ENCODE measurements around the gene RAB36.

Gene RAB36

GRCh38 chr22:23163665-23164064 lies 18.4 kb downstream of the RAB36 start:
- no peak for TF ChIP-seq HDGF (IDR thresholded peaks at IDR 0.05; ENCODE audit: borderline replicate concordance)
- no peak for TF ChIP-seq ELF4 (IDR thresholded peaks at IDR 0.05)
- TF ChIP-seq FOXK2 (IDR thresholded peaks at IDR 0.05), result no peak
- no peak for TF ChIP-seq CTBP1 (IDR thresholded peaks at IDR 0.05; ENCODE audit: borderline replicate concordance)
- TF ChIP-seq BHLHE40 (IDR thresholded peaks at IDR 0.05; ENCODE audit: borderline replicate concordance), result no peak
- TF ChIP-seq ARNT (IDR thresholded peaks at IDR 0.05), result no peak
- TF ChIP-seq SUZ12 (IDR thresholded peaks at IDR 0.05), result no peak
- no peak for TF ChIP-seq PKNOX1 (IDR thresholded peaks at IDR 0.05)
- TF ChIP-seq TARDBP (IDR thresholded peaks at IDR 0.05), result no peak
- TF ChIP-seq ZNF384 (IDR thresholded peaks at IDR 0.05), result no peak
- TF ChIP-seq SP1 (IDR thresholded peaks at IDR 0.05), result no peak
- no peak for DNase-seq (ENCODE audit: extremely low spot score)
- ChIA-PET POLR2A (no interaction called here), CTCF (interaction anchor here (0.9 to 1.5 kb wide), 2 partner anchors 15 to 206 kb away, joined by 3 to 4 read pairs; no protein-coding TSS in a partner anchor)

- POLR2A ChIA-PET, result no interaction called here
- no peak for TF ChIP-seq CTBP1 (IDR thresholded peaks at IDR 0.05; ENCODE audit: borderline replicate concordance)
- TF ChIP-seq ELF4 (IDR thresholded peaks at IDR 0.05), result no peak
- no peak for TF ChIP-seq PKNOX1 (IDR thresholded peaks at IDR 0.05)
- no peak for TF ChIP-seq TARDBP (IDR thresholded peaks at IDR 0.05)
- TF ChIP-seq HDGF (IDR thresholded peaks at IDR 0.05; ENCODE audit: borderline replicate concordance), result no peak
- TF ChIP-seq SUZ12 (IDR thresholded peaks at IDR 0.05), result no peak
- TF ChIP-seq SP1 (IDR thresholded peaks at IDR 0.05), result no peak
- no peak for TF ChIP-seq ZNF384 (IDR thresholded peaks at IDR 0.05)
- no peak for TF ChIP-seq NFRKB (IDR thresholded peaks at IDR 0.05)
- no peak for TF ChIP-seq ARNT (IDR thresholded peaks at IDR 0.05)
- TF ChIP-seq L3MBTL2 (conservative IDR thresholded peaks at IDR 0.05), result no peak
- no peak for TF ChIP-seq BHLHE40 (IDR thresholded peaks at IDR 0.05; ENCODE audit: borderline replicate concordance)
- no peak for TF ChIP-seq FOXM1 (IDR thresholded peaks at IDR 0.05; ENCODE audit: borderline replicate concordance)
- TF ChIP-seq LEF1 (IDR thresholded peaks at IDR 0.05; ENCODE audit: borderline replicate concordance), result no peak
- no peak for TF ChIP-seq FOXA1 (IDR thresholded peaks at IDR 0.05)
- no peak for TF ChIP-seq FOXK2 (IDR thresholded peaks at IDR 0.05)
- DNase-seq (ENCODE audit: extremely low spot score), result no peak
- CTCF ChIA-PET, result interaction anchor here (0.9 to 1.5 kb wide), 2 partner anchors 15 to 206 kb away, joined by 3 to 4 read pairs; no protein-coding TSS in a partner anchor
These were observed 18.8 kb downstream of the RAB36 start for GRCh38 chr22:23164091-23164490.

- DNase-seq (ENCODE audit: extremely low spot score), result no peak
- TF ChIP-seq SUZ12 (IDR thresholded peaks at IDR 0.05) (no peak), SP1 (IDR thresholded peaks at IDR 0.05) (no peak), ARNT (IDR thresholded peaks at IDR 0.05) (no peak), TARDBP (IDR thresholded peaks at IDR 0.05) (no peak), CTBP1 (IDR thresholded peaks at IDR 0.05; ENCODE audit: borderline replicate concordance) (no peak)
- ChIA-PET POLR2A (no interaction called here), CTCF (interaction anchor here (1.0 kb wide), 1 partner anchor 10 kb away, joined by 3 read pairs; no protein-coding TSS in a partner anchor)
These were observed 21.0 kb downstream of the RAB36 start for GRCh38 chr22:23166042-23166831.

- TF ChIP-seq HDGF (IDR thresholded peaks at IDR 0.05; ENCODE audit: borderline replicate concordance) (no peak), FOXM1 (IDR thresholded peaks at IDR 0.05; ENCODE audit: borderline replicate concordance) (no peak), FOXA1 (IDR thresholded peaks at IDR 0.05) (no peak), SUZ12 (IDR thresholded peaks at IDR 0.05) (no peak), PKNOX1 (IDR thresholded peaks at IDR 0.05) (no peak), SP1 (IDR thresholded peaks at IDR 0.05) (no peak), TARDBP (IDR thresholded peaks at IDR 0.05) (no peak), BHLHE40 (IDR thresholded peaks at IDR 0.05; ENCODE audit: borderline replicate concordance) (no peak), ZNF384 (IDR thresholded peaks at IDR 0.05) (no peak), ARNT (IDR thresholded peaks at IDR 0.05) (no peak), NFRKB (IDR thresholded peaks at IDR 0.05) (no peak), CTBP1 (IDR thresholded peaks at IDR 0.05; ENCODE audit: borderline replicate concordance) (no peak), FOXK2 (IDR thresholded peaks at IDR 0.05) (no peak), LEF1 (IDR thresholded peaks at IDR 0.05; ENCODE audit: borderline replicate concordance) (no peak), L3MBTL2 (conservative IDR thresholded peaks at IDR 0.05) (no peak), ELF4 (IDR thresholded peaks at IDR 0.05) (no peak)
- no peak for DNase-seq (ENCODE audit: extremely low spot score)
- ChIA-PET CTCF (interaction anchor here (0.6 kb wide), 1 partner anchor 10 kb away, joined by 3 read pairs; no protein-coding TSS in a partner anchor), POLR2A (no interaction called here)
These were observed 21.8 kb downstream of the RAB36 start for GRCh38 chr22:23166841-23167616.

- POLR2A ChIA-PET, result no interaction called here
- no peak for DNase-seq (ENCODE audit: extremely low spot score)
- no peak for TF ChIP-seq ARNT (IDR thresholded peaks at IDR 0.05)
- no peak for TF ChIP-seq LEF1 (IDR thresholded peaks at IDR 0.05; ENCODE audit: borderline replicate concordance)
- no peak for TF ChIP-seq FOXK2 (IDR thresholded peaks at IDR 0.05)
- no peak for TF ChIP-seq FOXM1 (IDR thresholded peaks at IDR 0.05; ENCODE audit: borderline replicate concordance)
- TF ChIP-seq FOXA1 (IDR thresholded peaks at IDR 0.05), result no peak
- TF ChIP-seq SP1 (IDR thresholded peaks at IDR 0.05), result no peak
- TF ChIP-seq ELF4 (IDR thresholded peaks at IDR 0.05), result no peak
- TF ChIP-seq L3MBTL2 (conservative IDR thresholded peaks at IDR 0.05), result no peak
- CTCF ChIA-PET, result interaction anchor here (1.2 kb wide), 1 partner anchor 113 kb away, joined by 5 read pairs; no protein-coding TSS in a partner anchor
These were observed 23.2 kb downstream of the RAB36 start for GRCh38 chr22:23168391-23169042.
